NCI-H1436 (cell line): ENCODE measurements around the gene SPOCK1.
"Not testable (repeated sequence)": the region's sequence is repeated elsewhere in the genome, so short reads cannot be mapped to it uniquely, and the experiment has no call there.

Experiments
- DNase-seq: peaks from one replicate; lab custom pipeline; 2025; lab: John Stamatoyannopoulos, UW

SPOCK1 gene

DNA sequence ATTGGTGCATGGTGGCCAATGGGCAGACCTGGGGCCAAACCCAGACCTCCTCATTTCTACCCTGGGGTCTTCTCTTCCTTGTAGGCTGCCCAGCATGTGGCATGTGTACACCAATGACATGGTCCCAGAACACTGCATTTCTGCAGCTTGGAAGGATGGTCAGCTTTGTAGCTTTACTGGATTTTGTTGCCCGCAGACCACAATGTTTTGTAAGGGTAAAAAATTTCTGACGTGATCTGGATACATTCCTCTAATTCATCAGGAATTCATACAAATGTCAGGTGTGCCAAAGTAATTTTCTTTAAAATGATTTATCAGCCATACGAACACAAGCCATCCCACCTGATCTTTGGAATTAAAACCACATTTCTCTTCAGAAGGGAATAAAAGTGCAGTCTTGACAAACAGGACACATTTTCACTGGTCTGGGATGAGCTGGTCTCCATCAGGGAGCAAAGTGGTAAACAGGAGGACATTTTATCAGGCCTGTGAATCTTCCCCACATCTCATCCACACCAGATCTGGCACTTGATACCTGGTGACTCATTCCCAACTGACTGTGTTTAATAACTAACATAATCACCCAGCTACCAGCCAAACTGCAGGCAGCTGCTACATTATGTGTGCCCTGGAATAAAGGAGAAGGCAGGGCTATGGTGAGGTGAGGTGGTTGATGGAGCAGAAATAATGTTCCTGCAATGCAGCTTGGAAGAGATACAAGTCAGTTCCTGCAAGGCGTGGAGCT lies 103.9 kb downstream of the SPOCK1 start:
- peak; percentile 30 for DNase-seq

DNA sequence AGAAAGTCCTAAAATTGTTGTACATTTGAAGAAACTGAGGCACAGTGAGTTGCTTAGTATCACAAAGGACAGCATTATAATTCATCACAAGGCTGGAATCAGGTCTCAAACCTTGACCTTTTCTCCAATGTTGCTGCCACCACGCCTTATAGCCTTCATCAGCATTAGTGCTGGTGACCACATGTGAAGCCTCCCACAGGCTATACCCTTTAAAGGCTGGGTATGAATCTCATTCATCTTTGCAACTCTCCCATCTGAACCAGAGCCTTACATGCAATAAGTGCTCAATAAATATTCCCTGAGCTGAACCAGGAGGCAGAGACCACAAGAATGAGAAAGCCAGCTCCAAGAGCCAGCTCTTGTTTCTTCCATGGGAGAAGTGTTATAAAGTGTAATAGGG lies 104.7 kb downstream of the SPOCK1 start:
- DNase-seq = no peak

DNA sequence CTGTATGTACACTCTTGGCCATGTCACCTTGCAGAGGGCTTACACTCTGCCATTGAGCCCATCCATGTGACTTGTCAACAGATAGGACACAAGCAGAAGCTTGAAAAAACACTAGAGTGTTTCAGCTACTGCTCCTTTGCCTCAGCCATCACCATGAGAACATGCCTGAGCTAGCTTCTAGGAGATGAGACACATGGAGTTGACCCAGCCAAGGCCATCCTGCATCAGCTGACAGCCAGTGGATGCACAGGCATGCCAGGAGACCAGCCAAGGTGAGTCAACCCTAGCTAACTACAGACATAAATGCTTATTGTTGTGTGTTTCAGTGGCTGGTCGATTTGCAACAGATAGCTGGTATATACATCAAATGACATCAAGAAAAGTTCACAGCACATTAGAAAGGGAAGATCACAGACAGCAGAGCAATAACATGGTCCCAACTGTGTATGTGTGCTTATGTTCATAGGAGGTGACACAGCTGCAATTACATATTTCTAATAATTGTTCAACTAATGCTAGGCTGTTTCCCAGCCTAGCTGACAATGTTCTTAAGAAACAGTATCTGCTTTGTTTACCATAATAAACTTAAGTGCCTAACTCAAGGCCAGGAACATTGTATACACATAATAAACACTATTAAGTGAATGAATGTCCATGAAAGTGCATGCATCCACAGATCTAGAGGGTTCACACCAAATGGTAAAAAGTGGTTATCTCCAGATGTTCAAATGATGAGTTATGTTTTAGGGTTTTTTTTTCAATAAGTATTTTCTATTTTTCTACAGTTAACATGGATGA lies 105.7 kb downstream of the SPOCK1 start:
- no peak for DNase-seq

DNA sequence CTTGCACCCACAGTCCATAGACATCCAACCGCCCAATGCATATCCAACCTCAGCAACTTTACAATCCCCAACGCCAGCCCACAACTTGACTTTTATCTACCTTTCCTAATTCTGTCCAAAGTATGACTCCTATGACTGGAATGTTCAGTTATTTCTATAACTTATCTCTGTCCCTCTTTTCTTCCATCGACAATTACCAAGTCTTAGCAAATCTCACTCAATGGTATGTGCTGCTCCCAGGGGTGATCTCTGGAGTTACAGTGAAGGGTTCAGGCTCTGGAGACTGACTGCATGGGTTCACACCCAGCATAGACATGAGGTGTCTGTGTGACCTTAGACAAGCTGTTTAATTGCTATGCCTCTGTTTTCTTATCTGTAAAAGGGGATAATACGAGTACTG lies 106.9 kb downstream of the SPOCK1 start:
- no peak for DNase-seq

DNA sequence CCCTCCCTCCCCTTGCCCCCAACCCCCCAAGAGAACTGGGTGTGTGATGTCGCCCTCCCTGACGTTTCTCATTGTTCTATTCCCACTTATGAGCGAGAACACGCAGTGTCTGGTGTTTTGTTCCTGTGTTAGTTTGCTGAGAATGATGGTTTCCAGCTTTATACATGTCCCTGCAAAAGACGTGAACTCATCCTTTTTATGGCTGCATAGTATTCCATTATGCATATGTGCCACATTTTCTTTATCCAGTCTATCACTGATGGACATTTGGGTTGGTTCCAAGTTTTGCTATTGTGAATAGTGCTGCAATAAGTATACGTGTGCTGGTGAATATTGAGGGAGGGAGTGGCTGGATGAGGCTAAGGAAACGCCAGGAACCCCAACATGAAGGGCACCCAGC lies 108.1 kb downstream of the SPOCK1 start:
- not testable (repeated sequence) for DNase-seq

DNA sequence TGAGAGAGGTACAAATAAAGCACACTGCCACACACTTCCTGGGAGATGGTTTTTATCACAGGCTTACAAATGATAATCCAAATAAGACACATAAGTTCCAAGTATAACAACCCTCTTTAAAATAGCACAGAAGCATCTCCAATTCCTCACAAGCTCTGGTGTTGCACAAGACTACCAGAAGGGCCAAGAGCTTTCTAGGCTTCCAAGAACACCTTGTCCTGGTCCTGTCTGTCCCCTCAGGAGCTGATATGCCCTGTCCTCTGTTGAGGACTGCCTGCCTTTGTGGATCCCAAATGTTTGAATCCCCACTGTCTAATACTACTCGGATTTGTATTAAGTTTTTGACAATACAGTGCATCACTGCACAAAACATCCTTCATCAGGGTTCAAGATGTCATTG lies 110.1 kb downstream of the SPOCK1 start:
- DNase-seq = no peak

DNA sequence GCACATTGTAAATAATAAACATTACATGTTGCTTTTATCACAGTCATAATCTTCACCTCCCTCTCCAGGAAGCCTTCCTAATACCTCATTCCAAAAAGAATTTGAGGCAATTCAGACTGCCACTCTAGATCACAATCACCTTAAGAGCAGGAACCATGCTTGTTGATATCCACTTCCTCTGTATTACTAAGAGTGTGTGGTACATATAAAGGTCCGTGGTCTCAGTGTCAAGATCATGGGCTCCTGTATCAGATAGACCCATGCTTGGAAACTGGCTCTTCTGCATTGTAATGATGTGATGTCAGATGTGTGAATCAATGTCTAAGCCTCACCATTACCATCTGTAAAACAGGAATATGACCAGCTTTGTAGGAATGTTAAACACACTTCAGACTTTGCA lies 114.1 kb downstream of the SPOCK1 start:
- no peak for DNase-seq

DNA sequence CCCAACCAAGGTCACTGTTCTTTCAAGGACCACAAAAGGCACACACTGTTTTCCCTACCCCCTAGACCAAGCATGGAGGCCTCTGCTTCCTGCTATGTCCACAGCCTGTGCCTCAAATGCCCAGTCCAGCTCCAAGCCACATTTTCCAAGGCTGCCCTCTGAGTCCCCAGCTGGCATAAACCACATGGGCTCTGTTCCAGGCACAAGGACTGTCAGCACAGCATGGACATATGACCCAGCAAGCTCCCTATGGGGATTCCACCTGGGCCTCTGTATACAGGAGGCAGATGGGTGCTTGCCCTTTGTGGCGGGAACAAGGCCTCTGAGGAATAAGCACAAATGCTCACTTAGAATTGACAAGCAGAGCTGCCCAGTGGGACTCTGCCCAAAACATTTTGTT lies 115.2 kb downstream of the SPOCK1 start:
- no peak for DNase-seq

DNA sequence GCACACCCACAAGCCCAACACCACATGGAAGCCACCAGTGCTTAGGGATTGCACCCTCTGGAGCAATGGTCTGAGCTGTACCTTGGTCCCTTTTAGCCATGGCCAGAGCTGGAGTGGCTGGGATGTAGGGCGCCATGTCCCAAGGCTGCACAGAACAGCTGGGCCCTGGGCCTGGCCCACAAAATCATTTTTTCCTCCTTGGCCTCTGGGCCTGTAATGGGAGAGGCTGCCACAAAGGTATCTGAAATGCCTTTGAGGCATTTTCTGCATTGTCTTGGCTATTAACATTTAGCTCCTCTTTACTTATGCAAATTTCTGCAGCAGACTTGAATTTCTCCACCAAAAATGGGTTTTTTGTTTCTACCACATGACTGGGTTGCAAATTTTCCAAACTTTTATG lies 117.6 kb downstream of the SPOCK1 start:
- no peak for DNase-seq

DNA sequence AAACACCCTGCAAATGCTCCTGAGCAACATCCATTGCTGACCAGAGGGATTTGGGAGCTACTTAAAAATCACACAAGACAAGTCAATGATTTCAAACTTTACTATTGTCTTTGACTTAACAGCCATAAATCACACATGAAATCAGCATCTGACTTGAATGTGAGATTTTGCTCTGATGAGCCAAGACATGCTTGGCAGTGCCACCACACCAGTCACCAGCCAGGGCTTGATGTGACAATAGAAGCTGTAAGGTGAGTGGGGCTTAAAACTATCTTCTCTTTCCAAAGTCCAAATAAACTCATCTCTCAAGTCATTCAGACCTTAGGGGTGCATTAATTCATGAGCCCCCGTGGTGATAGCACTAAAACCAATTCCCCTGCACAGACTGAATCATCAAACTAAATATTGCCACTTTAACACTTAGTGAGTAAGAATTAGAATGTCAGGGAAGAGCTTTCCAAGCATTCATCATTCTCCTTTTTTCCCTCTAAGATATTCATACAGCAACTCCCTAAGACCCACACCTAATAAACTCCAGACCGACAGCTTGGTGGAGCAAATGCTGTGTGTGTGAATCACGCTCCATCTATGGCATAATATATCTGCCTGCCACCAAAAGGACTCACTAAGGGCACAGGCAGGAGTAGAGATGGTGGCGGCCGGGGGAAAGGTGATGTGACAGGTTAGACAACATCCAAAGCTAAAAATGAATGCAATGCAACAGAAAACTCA lies 119.4 kb downstream of the SPOCK1 start:
- DNase-seq = no peak

DNA sequence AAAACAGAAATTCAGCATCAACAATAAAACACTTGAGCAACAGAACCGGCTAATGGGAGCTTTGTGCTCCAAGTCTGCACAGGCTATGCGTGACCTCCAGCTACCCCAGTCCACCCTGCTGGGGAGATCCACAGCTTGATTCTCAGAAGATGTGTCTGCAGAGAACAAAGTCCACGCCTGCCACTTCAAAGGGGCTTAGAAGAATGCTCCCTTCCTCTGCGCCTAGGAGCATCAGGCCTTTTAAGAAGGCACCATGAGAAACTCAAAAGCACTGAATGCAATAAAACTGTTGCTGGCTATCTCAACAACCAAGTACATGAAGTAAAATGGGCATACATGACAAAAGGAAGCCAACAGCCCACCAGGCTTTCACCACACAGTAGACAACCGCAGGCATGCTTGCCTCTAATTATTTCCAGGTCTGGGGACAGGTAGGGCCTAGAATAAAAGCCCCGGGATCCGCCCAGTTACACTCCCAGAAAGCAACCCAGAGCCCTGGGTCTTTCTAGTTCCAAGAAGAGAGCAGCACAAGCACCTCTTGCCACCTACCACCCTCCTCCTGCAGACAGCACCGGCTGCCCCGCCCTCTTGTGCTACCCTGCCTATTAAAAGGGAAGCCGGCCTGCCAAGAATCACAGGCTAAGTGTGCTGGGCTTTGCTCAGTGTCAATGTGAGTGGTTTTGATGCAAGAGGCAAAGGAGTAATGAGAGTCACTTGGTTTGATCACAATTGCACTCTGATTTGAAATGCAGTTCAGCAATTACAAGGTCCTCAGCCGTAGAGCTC lies 123.2 kb downstream of the SPOCK1 start:
- DNase-seq = peak; percentile 95

DNA sequence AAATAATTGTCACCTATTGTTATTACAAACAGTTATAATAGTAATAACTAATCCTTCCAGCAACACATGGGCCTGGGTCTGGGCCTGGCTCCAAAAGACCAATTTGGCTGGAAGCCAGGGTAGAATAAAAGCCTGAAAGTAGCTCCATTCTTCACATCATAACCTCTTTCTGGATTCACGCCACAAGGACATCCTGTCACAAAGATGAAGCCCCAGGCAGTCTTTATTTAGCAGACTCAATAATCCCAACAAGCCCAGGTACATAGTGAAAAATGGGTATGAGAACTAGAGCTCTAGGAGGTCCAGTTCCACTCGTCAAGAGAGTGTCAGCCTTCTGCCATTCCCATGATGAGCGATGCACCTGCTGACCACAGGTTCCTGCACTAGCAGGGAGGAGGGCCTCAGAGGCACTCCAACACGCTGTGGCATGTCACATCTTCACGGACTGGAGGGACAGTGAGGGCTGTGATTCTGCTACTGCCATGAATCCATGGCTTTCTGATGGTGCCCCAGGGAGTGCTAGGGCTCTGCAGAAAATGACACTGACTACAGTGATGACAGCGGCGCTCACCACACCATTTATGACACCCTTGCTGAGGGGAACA lies 124.9 kb downstream of the SPOCK1 start:
- DNase-seq = peak; percentile 85

DNA sequence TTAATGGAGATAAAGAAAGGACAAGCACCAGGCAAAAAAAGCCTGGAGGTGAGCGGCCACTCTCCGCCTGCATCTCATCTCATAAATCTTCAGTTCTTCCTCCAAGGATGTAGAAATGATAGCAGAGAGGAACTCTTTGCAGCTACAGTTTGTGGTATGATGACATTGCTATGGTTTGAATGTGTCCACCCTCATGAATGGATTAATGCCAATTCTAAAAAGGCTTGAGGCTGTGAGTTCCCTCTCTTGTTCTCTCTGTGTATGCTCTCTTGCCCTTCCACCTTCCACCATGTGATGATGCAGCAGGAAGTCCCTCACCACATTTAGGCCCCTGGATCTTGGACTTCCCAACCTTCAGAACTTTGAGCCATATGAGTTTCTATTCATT lies 126.4 kb downstream of the SPOCK1 start:
- no peak for DNase-seq

DNA sequence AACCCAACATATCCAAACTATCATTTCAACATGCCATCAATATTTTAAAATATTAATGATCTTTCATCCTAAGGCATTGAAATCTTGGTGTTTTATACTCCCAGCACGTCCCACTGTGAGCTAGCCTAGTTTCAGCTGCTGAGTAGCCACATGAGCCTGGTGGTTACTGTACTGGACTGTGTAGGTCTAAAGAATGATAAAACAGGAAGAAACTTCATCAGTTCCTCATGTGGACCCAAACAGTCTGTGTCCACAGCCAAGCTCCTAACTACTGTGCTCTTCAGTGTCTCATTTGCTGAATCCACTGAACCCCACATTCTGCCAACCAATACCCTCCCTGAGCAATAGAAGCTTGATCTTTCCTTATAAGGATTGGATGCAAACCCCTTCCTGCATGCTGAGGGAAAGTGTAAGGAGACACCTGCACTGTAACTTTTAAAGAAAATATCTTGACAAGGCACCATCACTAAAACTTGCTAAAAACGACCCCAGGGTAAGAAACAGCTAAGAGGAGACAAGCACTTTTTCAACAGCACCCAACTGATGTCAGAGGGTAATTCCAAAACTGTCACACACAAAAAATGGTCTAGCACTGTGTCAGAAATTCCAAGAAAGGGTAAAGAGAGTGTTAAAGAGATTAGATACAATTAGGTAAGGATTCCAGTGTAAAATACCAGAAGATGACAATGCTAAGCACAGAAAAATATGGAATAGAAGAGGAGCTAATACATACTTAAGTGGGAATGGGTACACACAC lies 126.9 kb downstream of the SPOCK1 start:
- DNase-seq = no peak

DNA sequence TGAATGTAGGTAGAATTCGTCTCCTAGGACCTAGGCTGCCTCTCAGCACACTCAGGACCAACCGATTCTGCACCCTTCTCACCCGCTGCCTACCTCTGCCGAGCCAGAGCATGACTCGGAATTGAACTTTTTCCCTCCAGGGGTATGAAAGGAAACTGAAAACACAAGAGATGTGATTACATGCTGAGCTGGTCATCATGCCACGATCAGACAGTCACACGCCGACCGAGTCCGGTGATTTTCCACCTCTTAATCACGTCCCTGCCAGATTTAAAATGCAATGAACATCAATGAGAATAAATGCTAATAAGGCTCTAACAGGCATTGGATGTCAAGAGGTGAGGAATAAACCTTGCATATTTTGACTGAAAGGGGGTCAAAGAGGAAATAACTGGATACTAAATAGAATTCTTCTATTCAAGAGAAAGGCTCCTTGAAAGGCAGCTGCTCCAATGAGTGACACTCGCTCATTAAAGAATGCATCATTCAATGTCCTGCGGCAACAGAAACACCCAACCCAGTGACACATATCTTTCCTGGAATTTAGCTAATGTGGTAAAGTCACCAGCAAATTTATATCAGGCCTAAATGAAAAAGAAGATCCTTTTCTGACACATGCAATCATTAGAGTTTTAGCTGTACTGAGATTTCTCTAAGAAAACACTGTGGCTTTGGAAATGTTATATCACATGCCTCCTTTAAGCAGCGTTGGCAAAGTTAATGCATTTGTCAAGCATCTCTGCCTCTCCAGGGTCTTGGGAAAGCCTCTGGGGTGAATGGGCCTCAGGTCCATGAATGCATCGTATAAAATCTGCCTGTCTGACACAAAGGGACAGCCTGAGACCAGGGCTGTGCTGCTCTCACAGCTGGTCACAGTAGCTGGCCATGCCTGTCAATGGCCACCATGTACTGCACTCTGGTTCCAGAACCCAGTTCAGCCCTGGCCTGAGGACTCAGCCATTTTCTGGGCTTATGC lies 128.7 kb downstream of the SPOCK1 start:
- no peak for DNase-seq

DNA sequence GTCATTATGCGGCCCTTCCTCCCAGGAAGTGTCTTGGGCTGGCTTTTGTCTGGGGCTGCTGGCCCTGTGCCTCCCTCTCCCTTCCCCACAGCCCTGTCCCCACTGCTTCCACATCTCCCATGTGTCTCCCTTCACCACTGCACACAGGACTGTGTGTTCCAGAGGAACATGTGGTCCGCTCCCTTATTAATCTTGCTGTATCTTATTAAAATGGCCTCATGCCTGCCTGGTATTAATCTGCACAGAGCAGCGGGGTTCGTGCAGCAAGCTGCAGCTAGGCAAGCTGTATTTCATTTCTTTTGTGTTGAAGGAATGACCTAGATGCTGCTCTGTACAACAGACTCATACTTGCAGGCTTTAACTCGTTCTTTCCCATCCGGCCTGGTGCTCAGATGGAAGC lies 130.5 kb downstream of the SPOCK1 start:
- no peak for DNase-seq

DNA sequence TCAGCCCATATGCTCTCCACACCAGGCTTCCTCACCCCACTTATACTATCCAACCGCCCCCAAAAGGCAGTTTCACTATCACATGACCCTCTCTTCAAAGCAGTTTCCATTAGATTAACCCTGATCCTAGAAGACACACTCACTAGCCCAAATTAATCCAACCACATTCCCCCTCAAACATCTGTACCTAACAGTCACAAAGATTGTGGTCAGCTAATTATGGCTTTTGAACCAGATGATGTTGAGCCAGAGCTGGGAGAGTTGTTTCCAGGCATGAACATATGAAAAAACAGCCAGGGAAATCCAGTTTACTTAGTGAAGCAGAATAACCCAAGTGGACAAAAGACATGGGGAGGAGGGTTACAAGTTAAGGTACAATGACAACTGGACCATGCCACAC lies 131.2 kb downstream of the SPOCK1 start:
- no peak for DNase-seq

DNA sequence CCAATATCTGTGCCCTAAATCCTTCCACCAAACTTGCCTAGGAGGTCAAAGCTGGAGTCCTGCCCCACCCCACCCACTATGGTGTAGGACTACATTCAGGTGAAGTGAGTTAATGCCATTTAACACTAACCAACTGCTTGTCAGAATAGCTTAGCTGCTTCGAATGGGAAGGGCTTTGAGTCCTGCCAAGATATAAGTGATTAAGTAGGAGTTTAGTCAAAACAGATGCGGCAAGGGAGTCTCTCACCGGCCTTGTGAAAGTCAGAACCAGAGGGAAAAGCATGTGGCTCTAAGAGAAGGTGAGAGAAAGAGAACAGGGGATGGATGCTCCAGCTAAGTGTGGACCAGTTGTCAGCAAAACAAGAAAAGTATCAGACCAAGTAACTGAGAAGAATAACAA lies 132.6 kb downstream of the SPOCK1 start:
- no peak for DNase-seq

DNA sequence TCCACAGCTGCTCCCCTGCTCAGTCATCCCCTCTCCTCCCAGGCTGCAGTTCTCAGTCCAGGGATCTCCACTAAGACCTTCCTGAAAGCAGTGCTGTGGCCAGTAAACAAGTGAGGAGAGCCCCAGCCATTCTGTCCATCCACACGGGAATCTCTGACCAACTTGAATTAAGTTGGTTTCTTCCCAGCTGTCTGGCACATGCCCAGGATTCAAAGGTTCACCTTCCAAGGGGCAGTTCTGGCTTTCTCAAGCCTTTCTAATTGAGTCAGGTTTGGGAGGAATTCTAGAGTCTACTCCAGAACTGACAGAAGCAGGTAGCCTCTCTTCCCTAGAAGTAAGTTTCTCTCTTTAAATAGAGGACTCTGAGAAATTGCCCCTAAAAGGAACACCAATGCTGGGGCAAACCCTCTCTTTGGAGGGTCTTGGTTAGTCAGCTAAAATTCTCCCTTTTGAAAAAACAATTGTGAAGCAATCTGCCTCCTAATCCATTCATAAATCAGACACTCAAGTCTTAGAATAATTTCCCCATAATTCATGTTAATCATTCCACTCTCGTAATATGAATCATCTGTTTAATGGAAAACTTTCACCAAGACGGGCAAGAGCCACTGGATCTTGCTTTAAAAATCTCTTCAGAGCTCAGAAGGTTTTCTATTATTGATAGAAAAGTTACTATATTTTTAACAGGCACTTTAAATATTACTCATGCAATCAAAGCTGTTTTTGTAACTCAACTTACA lies 133.8 kb downstream of the SPOCK1 start:
- DNase-seq = no peak
